Measurements from ENCODE around the gene SPEM2.

The SPEM2 gene

DNA sequence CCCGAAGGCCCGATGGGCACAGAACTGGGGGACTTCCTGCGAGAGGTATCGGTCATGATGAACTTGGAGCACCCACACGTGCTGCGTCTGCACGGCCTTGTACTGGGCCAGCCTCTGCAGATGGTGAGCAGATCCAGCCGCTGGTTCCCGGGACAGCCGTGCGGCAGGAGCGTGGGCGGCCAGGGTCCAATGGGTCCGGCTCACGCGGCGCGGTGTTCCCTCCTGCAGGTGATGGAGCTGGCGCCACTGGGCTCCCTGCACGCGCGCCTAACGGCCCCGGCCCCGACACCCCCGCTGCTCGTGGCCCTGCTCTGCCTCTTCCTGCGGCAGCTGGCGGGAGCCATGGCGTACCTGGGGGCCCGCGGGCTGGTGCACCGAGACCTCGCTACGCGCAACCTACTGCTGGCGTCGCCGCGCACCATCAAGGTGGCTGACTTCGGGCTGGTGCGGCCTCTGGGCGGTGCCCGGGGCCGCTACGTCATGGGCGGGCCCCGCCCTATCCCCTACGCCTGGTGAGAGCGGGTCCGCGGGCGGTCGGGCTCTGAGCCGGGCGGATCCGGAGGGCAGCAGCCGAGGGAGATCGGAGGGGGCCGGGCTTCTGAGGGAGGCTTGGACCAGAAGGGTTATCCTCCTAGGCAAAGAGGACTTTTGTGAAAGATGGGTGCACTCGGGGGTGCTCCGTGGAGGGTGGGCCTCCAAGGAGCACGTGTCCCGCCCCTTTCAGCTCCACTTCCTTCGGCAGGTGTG, 41.5 kb upstream of the SPEM2 start:
- no peak for DNase-seq (ENCODE audit: low read depth)
- H3K4me3 ChIP-seq (ENCODE audit: low read length): peak overlapping the region; percentile 27
- TF ChIP-seq, protein P1, sequence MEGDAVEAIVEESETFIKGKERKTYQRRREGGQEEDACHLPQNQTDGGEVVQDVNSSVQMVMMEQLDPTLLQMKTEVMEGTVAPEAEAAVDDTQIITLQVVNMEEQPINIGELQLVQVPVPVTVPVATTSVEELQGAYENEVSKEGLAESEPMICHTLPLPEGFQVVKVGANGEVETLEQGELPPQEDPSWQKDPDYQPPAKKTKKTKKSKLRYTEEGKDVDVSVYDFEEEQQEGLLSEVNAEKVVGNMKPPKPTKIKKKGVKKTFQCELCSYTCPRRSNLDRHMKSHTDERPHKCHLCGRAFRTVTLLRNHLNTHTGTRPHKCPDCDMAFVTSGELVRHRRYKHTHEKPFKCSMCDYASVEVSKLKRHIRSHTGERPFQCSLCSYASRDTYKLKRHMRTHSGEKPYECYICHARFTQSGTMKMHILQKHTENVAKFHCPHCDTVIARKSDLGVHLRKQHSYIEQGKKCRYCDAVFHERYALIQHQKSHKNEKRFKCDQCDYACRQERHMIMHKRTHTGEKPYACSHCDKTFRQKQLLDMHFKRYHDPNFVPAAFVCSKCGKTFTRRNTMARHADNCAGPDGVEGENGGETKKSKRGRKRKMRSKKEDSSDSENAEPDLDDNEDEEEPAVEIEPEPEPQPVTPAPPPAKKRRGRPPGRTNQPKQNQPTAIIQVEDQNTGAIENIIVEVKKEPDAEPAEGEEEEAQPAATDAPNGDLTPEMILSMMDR (conservative IDR thresholded peaks at IDR 0.05; ENCODE audit: low read length): no peak

DNA sequence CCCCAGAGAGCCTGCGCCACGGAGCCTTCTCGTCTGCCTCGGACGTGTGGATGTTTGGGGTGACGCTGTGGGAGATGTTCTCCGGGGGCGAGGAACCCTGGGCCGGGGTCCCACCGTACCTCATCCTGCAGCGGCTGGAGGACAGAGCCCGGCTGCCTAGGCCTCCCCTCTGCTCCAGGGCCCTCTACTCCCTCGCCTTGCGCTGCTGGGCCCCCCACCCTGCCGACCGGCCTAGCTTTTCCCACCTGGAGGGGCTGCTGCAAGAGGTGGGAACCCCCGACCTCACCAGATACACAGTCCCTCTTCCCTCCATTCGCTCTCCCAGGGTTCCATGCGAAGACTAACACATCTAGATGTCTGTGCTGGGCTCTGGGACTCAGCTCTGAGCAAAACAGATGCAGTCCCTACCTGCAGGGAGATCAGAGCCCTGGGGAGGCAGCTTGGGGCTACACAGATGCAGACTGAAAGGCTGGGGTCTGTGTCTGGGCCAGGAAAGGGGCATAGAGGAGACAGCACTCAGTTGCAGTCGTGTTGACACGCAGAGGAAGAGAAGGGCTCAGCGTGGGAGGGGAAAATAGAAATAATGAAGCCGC, 40.8 kb upstream of the SPEM2 start:
- DNase-seq (ENCODE audit: low read depth): no peak
- no peak overlapping the region for H3K4me3 ChIP-seq (ENCODE audit: low read length)
- TF ChIP-seq, protein P1 (conservative IDR thresholded peaks at IDR 0.05; ENCODE audit: low read length): no peak

DNA sequence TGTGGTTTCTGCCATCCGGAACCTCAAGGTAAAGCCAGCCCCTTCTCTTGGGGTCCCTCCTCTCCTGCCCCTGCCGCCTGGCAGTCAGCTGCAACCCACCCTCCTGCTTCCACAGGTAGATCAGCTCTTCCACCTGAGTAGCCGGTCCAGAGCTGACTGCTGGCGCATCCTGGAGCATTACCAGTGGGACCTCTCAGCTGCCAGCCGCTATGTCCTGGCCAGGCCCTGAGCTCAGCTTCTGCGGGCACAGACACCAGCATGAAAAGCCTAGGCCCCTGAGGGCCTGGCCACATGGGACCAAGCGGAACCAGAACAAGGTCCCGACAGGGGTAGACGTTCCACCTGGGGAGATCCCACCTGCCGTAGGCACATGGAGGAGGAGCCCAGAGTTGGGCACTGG, 36.6 kb upstream of the SPEM2 start:
- DNase-seq (ENCODE audit: low read depth): no peak
- H3K4me3 ChIP-seq (ENCODE audit: low read length): no peak overlapping the region
- TF ChIP-seq, protein P1 (conservative IDR thresholded peaks at IDR 0.05; ENCODE audit: low read length): no peak

DNA sequence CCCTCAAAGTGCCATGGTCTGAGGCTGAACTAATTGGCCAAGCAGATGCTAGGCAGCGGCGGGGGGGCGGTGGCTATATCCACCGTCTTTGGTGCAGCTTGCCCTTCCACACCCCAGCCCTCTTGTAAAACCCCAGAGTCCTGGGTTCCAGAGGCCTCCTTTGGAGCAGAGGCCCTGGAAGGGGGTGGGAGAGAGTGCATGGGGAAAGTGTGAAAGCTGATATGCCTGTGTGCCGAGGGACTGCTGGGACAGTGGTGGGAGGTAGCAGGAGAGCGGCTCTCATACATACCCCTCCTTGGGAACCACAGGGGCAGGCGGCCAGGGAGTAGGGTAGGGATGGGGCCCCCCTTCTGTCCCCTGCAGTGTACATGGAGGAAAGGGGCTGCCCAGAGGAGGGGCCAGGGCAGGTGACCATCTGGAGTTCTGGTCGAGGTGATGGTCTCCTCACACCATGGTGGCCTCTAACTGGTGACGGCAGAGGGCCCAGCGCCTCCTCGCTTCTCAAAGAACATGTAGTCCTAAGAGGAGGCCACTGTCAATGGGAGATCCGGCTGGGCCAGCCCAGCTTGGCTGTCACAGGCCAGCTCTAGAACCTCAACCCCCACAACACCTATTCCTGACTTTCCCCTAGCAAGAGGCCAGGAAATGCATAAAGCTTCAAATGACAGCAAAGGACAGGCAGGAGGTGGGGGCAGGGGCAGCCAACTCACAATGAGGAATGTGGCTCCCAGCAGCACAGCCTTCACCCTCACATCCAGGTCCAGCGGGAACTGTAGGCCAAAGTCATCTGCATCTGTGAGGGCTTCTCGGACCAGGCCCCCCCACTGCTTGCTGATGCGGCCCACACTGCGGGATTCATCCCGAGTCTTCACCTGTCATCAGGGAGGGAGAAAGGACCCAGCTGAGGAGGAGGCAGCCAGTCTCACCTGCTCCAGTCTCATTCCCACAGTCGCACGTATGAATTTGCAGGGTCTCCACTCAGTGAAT, 35.2 kb upstream of the SPEM2 start:
- TF ChIP-seq, protein P1 (conservative IDR thresholded peaks at IDR 0.05; ENCODE audit: low read length): no peak
- DNase-seq (ENCODE audit: low read depth): no peak
- H3K4me3 ChIP-seq (ENCODE audit: low read length): no peak overlapping the region

DNA sequence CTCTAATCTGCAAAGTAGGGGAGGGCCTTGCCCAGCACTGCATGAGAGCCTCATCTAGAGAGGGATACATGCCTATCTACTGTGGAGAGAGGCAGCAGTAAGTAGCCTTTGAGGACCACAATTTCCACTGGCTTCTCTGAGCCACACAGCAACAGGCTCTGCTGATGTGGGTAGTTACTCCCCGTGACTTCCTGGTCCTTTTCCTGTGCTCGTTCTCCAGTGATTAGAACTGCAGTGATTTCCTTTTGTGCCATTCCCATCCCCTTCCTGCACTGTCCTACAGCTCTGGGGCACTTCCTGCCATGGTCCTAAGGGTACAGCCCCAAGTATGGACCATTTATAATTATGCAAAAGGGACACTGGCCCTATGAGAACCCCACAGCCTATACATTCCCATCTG, 34.1 kb upstream of the SPEM2 start:
- no peak overlapping the region for H3K4me3 ChIP-seq (ENCODE audit: low read length)
- no peak for DNase-seq (ENCODE audit: low read depth)
- TF ChIP-seq, protein P1 (conservative IDR thresholded peaks at IDR 0.05; ENCODE audit: low read length): no peak

DNA sequence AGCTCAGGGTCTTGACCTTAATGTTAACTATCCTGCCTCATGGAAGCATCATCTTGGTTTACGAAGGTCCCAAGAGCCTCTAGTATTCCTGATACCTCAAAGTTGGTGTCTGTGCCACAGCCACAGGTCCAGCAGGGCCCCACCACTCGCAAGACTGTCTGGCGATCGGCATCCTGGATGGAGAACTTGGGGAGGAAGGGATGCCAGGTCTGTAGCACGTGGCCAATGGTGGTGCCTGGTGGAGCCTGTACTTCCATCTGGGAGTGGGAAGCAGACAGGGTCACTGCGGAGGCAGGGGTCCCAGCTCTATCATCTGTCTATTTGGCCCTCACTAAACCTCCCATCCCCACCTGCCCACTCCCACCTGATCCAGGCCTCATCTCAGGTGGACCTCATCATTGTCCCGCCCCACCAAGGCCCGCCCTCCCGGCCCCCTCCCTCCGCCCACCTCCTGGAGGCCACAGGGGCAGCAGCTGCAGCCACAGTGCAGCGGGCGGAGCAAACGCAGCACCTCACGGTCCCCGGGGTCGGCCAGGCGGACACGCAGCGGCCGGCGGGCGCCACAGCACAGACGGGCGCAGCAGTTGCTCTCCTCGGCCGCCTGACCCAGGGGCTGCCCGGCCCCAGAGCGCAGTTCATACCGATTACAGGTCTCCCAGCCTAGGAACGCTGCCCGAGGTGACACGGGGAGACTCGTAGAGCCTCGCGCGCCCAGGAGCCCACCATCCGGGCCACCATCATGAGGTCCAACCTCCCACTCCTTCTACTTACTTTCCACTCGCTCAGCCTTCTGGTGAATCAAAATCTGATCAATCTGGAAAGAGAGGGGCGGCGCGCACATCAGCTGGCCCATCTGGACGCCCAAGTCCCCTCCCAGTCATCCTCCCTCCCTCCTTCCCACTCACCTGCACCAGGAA, 32.5 kb upstream of the SPEM2 start:
- peak overlapping the region; percentile 84 for H3K4me3 ChIP-seq (ENCODE audit: low read length)
- TF ChIP-seq, protein P1 (conservative IDR thresholded peaks at IDR 0.05; ENCODE audit: low read length): no peak
- no peak for DNase-seq (ENCODE audit: low read depth)
